Upper lobe of left lung (tissue), 6 donors: ENCODE measurements around the gene GKN2. TPM values are rescaled to one million over a fixed set of nuclear protein-coding genes. Genes with fewer than 3 reads are reported as not detected.

Experiments used
- ATAC-seq, 2 donors: fragments of 200-7000 bp; cut with Tn5 transposase; one replicate each; pipeline ENCODE4 v1.9.1; 2022; ENCODE audit warnings: mild to moderate bottlenecking in 2 of 2, moderate library complexity in 2 of 2; ENCODE audit not compliant: low FRiP score in 2 of 2
- DNase-seq, 2 donors: peaks; one replicate each; pipeline ENCODE4 v3.0.0-alpha.2; 2019 to 2020
- H3K27ac ChIP-seq, 4 donors: fragments of 200-600 bp; sonication (generic); one replicate each; pipeline ENCODE4 v1.5.1; 2016 to 2019
- H3K27me3 ChIP-seq, 4 donors: fragments of 200-600 bp; sonication (generic); one replicate each; pipeline ENCODE4 v1.5.1; 2017 to 2019
- H3K36me3 ChIP-seq, 4 donors: fragments of 200-600 bp; sonication (generic); one replicate each; pipeline ENCODE4 v1.5.1; 2016 to 2019
- H3K4me1 ChIP-seq, 4 donors: fragments of 200-600 bp; sonication (generic); one replicate each; pipeline ENCODE4 v1.5.1; 2018 to 2019
- H3K4me3 ChIP-seq, 4 donors: fragments of 200-600 bp; sonication (generic); one replicate each; pipeline ENCODE4 v1.5.1; 2017 to 2019; ENCODE audit warnings: mild to moderate bottlenecking in 2 of 4, moderate library complexity in 1 of 4
- H3K9me3 ChIP-seq, 4 donors: fragments of 200-600 bp; sonication (generic); one replicate each; pipeline ENCODE4 v1.5.1; 2018 to 2019
- CTCF ChIP-seq, 6 experiments: fragments of 450-650 bp in 4 of 6; fragments of 200-600 bp in 2 of 6; sonication (generic) in 2 of 6; IDR thresholded peaks; one replicate each; pipeline ENCODE4 v1.5.1; 2016 to 2019; ENCODE audit warnings: antibody characterized with exemption in 6 of 6
- EP300 ChIP-seq, 4 donors: sonication (generic); formaldehyde crosslinking; IDR thresholded peaks; one replicate each; pipeline ENCODE4 v1.5.1; 2017; ENCODE audit warnings: antibody characterized with exemption in 4 of 4, control low read depth in 2 of 4
- POLR2A ChIP-seq, 4 donors: fragments of 450-650 bp; IDR thresholded peaks; one replicate each; pipeline ENCODE4 v1.5.1; 2016 to 2017; ENCODE audit warnings: antibody characterized with exemption in 4 of 4, mild to moderate bottlenecking in 2 of 4
- POLR2AphosphoS5 ChIP-seq, 2 donors: sonication (generic); formaldehyde crosslinking; IDR thresholded peaks; one replicate each; pipeline ENCODE4 v1.5.1; 2017; ENCODE audit warnings: antibody characterized with exemption in 2 of 2
- WGBS, 2 donors: methylation state at CpG; one replicate each; pipeline ENCODE4 v1.1.5; 2017 to 2018; 5-methylcytosine and 5-hydroxymethylcytosine counted together
- total RNA-seq, 6 donors: library from RNA; depleted of rRNA in 4 of 6; stranded (reverse); fragments of >200 nt in 4 of 6; gene quantifications; one replicate each; pipeline versions ENCODE4 v1.1.0 to v1.2.1, GENCODE V29; 2016 to 2021
- donor health status: DM: no; HTN: no; CAD: no; lungs with moderate emphysema.
- donor health status: DM: no; HTN: yes; CAD: no; lungs with severe emphysema.

The GKN2 gene
- total RNA-seq, 6 donors from 2014 or later: 10.5 to 195 (median 60.7) TPM

- no peaks in the 10 kb centered on the region for H3K27me3 ChIP-seq
- ATAC-seq: peak; percentile 79 to 82
- no peaks in the 10 kb centered on the region for H3K9me3 ChIP-seq
- DNase-seq: peak in 1 of 2 donors; percentile 78
- 63 to 66% methylated on average over 3 of the region's 3 CpGs for WGBS, 2 donors
- no peaks in the 10 kb centered on the region for H3K36me3 ChIP-seq
- peaks cover 9 to 22% (median 12%) of the 10 kb centered on the region in 4 donors for H3K4me1 ChIP-seq
- no peak overlapping the region for H3K27ac ChIP-seq
- TF ChIP-seq CTCF (IDR thresholded peaks at IDR 0.05) (peak; percentile 73 to 94 (median 84)), EP300 (IDR thresholded peaks at IDR 0.05) (no peak), POLR2AphosphoS5 (IDR thresholded peaks at IDR 0.05) (peak in 1 of 2 donors; percentile 26)
- H3K4me3 ChIP-seq: no peak overlapping the region
Measured at GRCh38 chr2:68909793-68910674, 42.7 kb downstream of the GKN2 start.

GRCh38 chr2:68908392-68908970, 44.2 kb downstream of the GKN2 start:
- no peak overlapping the region for H3K4me3 ChIP-seq
- DNase-seq (peak in 1 of 2 donors; percentile 89), ATAC-seq (peak; percentile 83 to 91)
- no peaks in the 10 kb centered on the region for H3K36me3 ChIP-seq
- H3K27ac ChIP-seq: peak overlapping the region in 2 of 4 donors; percentile 63 to 73
- no peaks in the 10 kb centered on the region for H3K27me3 ChIP-seq
- peak; percentile 15 to 49 for TF ChIP-seq POLR2AphosphoS5 (IDR thresholded peaks at IDR 0.05)
- TF ChIP-seq POLR2A (IDR thresholded peaks at IDR 0.05): peak in 1 of 4 donors; percentile 35
- peak in 1 of 4 donors; percentile 35 for TF ChIP-seq EP300 (IDR thresholded peaks at IDR 0.05)
- no peak for TF ChIP-seq CTCF (IDR thresholded peaks at IDR 0.05)
- no peaks in the 10 kb centered on the region for H3K9me3 ChIP-seq
- WGBS, 2 donors: 20 to 23% methylated on average over 4 to 5 of the region's 5 CpGs
- peaks cover 9 to 22% (median 12%) of the 10 kb centered on the region in 4 donors for H3K4me1 ChIP-seq

DNA sequence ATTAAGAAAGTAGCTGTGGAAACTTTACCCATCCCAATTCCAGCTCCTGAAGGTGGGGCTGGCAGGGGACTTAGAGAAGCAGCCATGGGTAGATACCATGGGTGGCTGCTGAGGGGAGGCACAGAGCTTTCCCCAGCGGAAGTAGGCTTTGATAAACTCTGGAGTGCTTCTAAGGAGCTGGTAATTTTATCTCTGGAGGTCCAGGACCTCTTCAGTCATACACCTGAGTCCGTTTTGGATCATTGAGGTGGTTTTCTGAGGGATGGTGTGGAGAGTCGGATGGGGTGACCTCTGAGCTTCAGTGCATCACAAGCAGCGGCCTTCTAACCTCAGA, 44.8 kb downstream of the GKN2 start:
- 81 to 88% methylated on average over 4 of the region's 4 CpGs for WGBS, 2 donors
- Histone ChIP-seq H3K27ac (peak overlapping the region in 2 of 4 donors; percentile 38 to 73), H3K4me3 (no peak overlapping the region), H3K9me3 (no peaks in the 10 kb centered on the region), H3K27me3 (no peaks in the 10 kb centered on the region), H3K36me3 (no peaks in the 10 kb centered on the region), H3K4me1 (peaks cover 9 to 22% (median 12%) of the 10 kb centered on the region in 4 donors)
- DNase-seq (no peak), ATAC-seq (peak in 1 of 2 donors; percentile 44)
- TF ChIP-seq CTCF (IDR thresholded peaks at IDR 0.05) (no peak), POLR2A (IDR thresholded peaks at IDR 0.05) (no peak), EP300 (IDR thresholded peaks at IDR 0.05) (no peak), POLR2AphosphoS5 (IDR thresholded peaks at IDR 0.05) (no peak)

DNA sequence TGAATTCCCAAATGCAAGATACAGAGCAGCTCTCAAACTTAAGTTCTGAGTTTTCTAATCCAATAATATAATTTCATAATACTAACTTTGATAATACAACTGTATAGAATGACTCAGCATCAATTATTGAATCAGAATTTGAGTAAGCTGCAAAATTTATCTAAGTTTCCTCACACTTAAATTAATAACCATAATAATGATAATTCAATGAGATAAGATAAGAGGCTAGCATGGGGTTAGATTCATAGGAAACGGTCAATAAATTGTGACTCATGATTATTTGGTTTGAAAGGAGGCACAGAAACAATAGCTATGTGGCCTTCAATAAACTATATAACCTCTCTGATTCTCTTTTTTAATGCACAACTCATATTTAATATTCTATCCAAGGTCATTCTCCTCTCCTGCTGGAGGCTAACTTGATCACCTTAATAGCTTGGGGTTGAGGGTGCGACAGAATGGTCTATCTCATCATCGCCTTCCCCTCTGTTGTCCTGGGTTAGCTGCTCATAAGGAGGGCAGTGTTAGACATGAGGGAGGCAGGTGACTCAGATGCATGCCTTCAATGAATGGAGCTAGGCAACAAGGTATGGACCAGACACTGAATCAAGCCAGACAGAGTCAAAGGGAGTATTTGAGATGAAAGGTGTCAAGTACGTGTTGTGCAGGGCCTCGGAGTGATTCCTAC, 45.3 kb downstream of the GKN2 start:
- DNase-seq (no peak), ATAC-seq (no peak)
- TF ChIP-seq CTCF (IDR thresholded peaks at IDR 0.05) (no peak), POLR2A (IDR thresholded peaks at IDR 0.05) (no peak), EP300 (IDR thresholded peaks at IDR 0.05) (no peak), POLR2AphosphoS5 (IDR thresholded peaks at IDR 0.05) (no peak)
- Histone ChIP-seq H3K9me3 (no peaks in the 10 kb centered on the region), H3K4me1 (peaks cover 9 to 22% (median 12%) of the 10 kb centered on the region in 4 donors), H3K36me3 (no peaks in the 10 kb centered on the region), H3K27me3 (no peaks in the 10 kb centered on the region), H3K4me3 (no peak overlapping the region), H3K27ac (peak overlapping the region in 1 of 4 donors; percentile 73)
- 91 to 94% methylated on average over 5 of the region's 5 CpGs for WGBS, 2 donors
